Measurements from ENCODE around the gene CHERP.
A peak's percentile ranks its signal among the peaks of the same experiment; 100 is the strongest.

DNA sequence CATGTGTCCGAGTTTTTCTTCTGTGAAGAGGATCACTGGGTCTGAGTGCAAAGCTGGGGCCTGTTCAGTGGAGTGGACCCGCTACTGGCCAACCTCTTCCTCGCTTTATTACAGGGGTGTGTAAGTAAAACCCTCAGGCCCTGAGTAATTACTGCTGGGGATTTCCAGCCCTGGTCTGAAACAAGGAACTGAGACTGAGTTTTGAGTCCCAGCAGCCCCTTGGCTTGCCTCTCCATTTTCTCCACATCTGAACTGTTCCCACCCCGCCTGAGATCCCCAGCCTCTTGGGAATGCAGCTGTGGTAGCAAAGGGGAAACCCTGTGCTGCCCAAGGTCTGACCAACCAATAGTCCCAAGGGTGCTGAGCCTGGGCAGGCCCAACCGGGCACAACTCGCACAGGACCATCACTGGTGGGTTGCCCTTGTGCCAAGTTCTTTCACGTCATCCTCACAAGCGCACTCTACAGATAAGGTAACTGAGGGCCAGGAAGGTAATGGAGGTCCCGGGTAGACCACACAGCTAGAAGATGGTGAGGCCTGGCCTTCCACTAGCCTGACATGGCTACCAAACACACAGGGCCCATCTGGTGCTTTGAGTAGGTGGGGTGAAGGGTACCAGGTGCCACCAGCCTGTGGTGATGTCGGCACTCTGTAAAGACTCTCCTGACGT is 43.7 kb upstream of the CHERP start:
- TF ChIP-seq, protein P1, sequence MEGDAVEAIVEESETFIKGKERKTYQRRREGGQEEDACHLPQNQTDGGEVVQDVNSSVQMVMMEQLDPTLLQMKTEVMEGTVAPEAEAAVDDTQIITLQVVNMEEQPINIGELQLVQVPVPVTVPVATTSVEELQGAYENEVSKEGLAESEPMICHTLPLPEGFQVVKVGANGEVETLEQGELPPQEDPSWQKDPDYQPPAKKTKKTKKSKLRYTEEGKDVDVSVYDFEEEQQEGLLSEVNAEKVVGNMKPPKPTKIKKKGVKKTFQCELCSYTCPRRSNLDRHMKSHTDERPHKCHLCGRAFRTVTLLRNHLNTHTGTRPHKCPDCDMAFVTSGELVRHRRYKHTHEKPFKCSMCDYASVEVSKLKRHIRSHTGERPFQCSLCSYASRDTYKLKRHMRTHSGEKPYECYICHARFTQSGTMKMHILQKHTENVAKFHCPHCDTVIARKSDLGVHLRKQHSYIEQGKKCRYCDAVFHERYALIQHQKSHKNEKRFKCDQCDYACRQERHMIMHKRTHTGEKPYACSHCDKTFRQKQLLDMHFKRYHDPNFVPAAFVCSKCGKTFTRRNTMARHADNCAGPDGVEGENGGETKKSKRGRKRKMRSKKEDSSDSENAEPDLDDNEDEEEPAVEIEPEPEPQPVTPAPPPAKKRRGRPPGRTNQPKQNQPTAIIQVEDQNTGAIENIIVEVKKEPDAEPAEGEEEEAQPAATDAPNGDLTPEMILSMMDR (IDR thresholded peaks at IDR 0.05), result no peak
- TF ChIP-seq POLR2A (IDR thresholded peaks at IDR 0.05), result peak in 1 of 3 donors; percentile 19
